Daoy (cell line): ENCODE results near the gene TMTC3. TPM values are rescaled to one million over a fixed set of nuclear protein-coding genes. Genes with fewer than 3 reads are reported as not detected.
"Not testable (repeated sequence)": the region's sequence is repeated elsewhere in the genome, so short reads cannot be mapped to it uniquely, and the experiment has no call there.

Experiments
- DNase-seq: peaks from one replicate; pipeline ENCODE4 v3.0.0-alpha.2; 2015; ENCODE audit warnings: low read depth
- total RNA-seq: library from RNA; depleted of rRNA; stranded (reverse); fragments of >200 nt; shearing (Covaris generic); gene quantifications from 2 replicates; pipeline ENCODE4 v1.2.3, GENCODE V29; 2014

TMTC3 gene
- total RNA-seq, 1 experiment from 2014 or later, result 37.2 TPM

GRCh38 chr12:88166179-88166578 is 24.1 kb downstream of the TMTC3 start:
- DNase-seq, result no peak

- DNase-seq, result no peak
Observed at GRCh38 chr12:88167384-88167783, 25.3 kb downstream of the TMTC3 start.

- no peak for DNase-seq
Observed at GRCh38 chr12:88172844-88173407, 30.8 kb downstream of the TMTC3 start.

- DNase-seq, result no peak
Observed at GRCh38 chr12:88175544-88175943, 33.4 kb downstream of the TMTC3 start.

GRCh38 chr12:88179436-88180014 is 37.4 kb downstream of the TMTC3 start:
- no peak for DNase-seq

GRCh38 chr12:88181881-88182280 is 39.8 kb downstream of the TMTC3 start:
- no peak for DNase-seq

GRCh38 chr12:88182416-88182815 is 40.3 kb downstream of the TMTC3 start:
- no peak for DNase-seq

- DNase-seq, result no peak
Observed at GRCh38 chr12:88184196-88184595, 42.1 kb downstream of the TMTC3 start.

GRCh38 chr12:88185279-88185678 is 43.2 kb downstream of the TMTC3 start:
- no peak for DNase-seq

- peak; percentile 71 for DNase-seq
Observed at GRCh38 chr12:88185988-88186387, 43.9 kb downstream of the TMTC3 start.

- DNase-seq, result no peak
Observed at GRCh38 chr12:88187571-88187970, 45.5 kb downstream of the TMTC3 start.

GRCh38 chr12:88188180-88188579 is 46.1 kb downstream of the TMTC3 start:
- DNase-seq, result no peak

- no peak for DNase-seq
Observed at GRCh38 chr12:88192426-88192825, 50.3 kb downstream of the TMTC3 start.

GRCh38 chr12:88194868-88195267 is 52.8 kb downstream of the TMTC3 start:
- no peak for DNase-seq

- no peak for DNase-seq
Observed at GRCh38 chr12:88200029-88200428, 57.9 kb downstream of the TMTC3 start.

- DNase-seq, result no peak
Observed at GRCh38 chr12:88202500-88202899, 60.4 kb downstream of the TMTC3 start.

GRCh38 chr12:88206601-88207000 is 64.5 kb downstream of the TMTC3 start:
- DNase-seq, result no peak

- DNase-seq, result peak; percentile 15
Observed at GRCh38 chr12:88207921-88208620, 66.0 kb downstream of the TMTC3 start.

GRCh38 chr12:88208661-88209060 is 66.6 kb downstream of the TMTC3 start:
- DNase-seq, result no peak

- not testable (repeated sequence) for DNase-seq
Observed at GRCh38 chr12:88210311-88210710, 68.2 kb downstream of the TMTC3 start.

- DNase-seq, result no peak
Observed at GRCh38 chr12:88218293-88218692, 76.2 kb downstream of the TMTC3 start.

- DNase-seq, result no peak
Observed at GRCh38 chr12:88219861-88220260, 77.8 kb downstream of the TMTC3 start.

- no peak for DNase-seq
Observed at GRCh38 chr12:88223519-88223918, 81.4 kb downstream of the TMTC3 start.
